GM18520 (cell line): ENCODE data around the gene GRAMD2A.
A peak's percentile ranks its signal among the peaks of the same experiment; 100 is the strongest.

Source experiments
- ATAC-seq: cut with Tn5 transposase; IDR thresholded peaks from one replicate; pipeline ENCODE4 v1.9.1; 2021; ENCODE audit not compliant: unreplicated experiment

GRAMD2A gene

DNA sequence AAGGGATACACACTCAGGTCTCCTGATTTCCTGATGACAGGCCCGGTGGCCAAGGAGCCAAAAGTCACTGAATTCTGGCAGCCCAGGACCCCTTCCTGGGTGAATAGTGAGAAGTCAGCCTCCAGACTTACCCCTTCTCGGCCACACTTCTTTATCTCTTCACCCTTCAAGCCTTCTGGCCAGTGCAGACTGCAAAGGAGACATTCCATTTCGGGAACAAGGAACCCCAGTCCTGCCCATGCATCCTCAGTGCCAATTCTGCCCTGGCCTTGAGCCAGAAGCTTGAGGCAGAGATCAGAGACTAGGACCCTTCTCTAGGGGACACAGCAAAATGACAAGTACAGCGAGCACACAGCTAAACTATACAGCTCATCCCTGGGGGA lies 28.8 kb downstream of the GRAMD2A start:
- no peak for ATAC-seq

DNA sequence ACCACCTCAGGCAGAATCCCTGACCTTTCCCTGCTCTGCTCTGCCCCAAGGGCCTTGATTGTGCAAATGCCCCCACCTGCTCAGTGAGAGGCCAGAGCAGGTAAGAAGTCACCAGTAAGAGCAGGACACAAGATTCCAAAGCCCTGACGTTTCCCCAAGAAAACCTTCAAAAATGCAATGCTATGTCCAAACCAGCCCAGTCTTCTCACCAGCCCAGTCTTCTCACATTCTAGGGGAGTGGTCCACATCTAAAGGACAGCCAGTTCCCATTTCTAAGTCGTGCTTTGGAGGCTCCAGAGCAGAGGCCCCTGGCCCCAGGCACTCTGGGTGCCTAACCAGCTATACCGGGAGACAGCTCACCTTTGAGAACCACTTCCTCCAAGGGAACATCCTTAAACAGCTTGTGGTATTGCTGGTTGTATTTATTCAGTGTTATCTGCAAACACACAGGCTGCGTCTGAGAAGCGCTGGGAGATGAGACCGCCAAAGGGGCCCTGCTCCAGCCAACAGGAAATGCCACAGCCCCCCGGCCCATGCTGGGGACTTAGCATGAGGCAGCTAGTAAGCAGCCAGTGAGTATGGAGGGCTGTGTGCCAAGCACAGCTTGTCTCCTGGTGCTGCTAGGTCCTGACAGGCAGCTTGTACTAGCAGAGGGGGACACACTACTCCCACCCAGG lies 29.3 kb downstream of the GRAMD2A start:
- no peak for ATAC-seq

DNA sequence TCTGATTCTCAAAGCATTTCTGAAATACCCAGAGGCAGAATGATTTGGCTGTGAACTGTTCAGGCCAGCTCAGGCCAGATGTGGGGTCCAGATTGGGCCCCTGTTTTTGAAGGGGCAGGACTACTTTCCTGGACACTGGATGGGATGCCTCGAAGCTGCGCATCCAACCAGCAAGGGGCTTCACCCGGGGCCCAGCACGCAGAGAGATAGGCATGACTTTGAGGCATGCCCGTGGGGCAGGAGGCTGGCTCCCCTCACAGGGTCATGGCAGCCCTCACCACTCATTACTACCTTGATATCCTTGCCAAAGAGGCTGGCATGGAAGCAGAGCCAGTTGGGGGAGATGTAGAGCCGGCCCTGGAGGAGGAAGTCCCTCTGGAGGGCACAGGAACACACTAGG lies 30.1 kb downstream of the GRAMD2A start:
- no peak for ATAC-seq

DNA sequence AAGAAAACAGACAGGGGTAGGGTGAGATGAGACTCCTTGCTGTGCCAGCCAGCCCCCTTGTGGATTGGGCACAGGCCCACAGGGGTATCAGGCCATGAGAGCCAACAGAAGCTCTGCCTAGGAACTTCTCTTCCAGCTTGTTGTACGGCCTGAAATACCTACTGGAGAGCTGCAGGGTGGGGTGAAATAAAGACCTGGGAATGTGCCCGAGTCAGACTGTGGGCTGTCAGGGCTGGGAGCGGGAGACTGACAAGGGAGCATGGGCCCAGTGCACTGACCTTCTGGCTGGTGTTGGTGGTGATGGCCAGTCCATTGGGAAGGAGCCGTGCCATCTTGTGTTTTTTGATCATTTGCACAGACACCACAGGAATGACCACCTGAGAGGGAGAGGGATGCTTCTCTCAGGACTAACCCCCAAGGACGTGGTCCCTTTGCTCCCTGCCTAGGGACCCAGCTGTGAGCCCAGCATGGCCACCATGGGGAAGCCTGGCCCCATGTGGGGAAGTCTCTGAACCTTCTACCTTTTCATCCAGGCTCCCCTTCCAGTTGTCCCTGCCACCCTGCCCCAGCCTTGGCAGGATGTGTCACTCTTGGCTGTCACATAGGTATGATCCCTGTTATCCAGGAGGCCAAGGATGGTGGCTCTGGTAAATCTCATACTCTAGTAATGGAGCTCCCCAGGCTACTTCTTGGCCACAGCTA lies 30.7 kb downstream of the GRAMD2A start:
- ATAC-seq = no peak

DNA sequence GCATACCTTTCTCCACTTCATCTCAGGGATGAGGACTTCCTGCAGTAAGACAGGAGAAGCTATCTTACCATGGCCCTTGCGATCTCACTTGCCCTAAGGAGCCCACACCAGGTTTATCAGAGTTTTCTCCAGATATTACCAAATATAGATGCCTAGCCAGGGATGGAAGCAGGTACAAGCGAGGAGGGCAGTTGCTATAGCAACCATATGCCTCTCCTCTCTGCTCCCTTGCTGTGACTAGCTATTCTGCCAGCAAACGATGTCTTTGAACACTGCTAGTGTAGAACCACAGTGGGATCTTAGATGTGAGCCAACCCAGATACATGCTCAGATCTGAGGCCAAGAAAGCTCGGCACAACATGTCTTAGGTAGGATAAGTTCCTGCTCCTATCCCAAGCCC lies 33.9 kb downstream of the GRAMD2A start:
- ATAC-seq = no peak

DNA sequence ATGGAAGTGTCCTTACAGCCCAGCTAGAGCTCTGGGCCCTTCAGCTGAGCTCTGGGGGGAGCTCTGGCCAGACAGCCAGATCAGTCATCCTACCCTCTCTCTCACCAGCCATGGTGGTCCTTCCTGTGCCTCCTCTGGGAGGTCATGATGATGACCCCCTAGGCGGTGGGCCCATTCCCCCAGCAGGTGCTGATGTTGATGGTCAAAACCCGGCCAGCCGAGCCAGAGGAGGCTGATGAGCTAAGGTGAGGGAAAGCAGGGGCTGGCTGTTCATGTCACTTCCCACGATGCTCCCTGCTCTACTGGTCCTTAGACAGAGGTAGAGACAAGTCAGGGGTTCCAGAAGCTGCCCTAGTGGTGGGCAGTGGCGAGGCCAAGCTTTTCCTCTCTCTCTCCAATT lies 35.0 kb downstream of the GRAMD2A start:
- ATAC-seq = no peak

DNA sequence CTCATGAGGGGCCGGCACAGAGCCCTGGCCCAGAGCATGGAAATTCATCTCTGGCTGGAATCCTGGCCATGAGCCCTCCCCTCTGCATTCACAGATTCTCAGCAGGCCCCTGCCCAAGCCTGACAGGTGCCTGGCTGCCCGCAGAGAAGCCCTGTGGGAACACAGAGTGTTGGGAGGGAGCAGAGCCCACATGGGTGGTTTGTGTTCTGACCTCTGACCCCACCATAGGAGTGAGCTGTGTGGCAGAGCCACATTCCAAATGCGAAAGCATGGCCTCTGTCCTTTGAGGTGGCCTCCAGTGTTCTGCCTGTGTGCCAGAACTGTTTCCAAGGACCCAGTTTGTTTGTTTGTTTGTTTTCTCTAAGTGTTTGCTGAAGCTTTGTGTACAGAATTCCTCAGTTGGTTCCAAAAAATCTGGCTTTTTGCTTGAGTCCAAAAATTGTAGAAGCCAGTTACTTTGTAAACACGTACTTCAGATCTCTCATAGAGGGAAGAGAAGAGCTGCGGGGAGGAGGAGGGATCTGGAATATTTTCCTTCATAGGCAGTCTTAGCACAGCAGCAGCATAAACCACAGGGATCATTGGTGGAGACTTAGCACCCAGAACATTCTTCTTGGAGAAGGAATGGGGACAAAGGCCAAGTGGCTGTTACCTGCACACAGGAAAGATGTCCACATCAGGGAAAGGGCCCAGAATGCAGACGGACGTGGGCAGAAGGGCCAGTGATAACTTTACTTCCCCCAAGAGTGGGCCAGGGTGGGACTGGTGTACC lies 36.0 kb downstream of the GRAMD2A start:
- no peak for ATAC-seq

DNA sequence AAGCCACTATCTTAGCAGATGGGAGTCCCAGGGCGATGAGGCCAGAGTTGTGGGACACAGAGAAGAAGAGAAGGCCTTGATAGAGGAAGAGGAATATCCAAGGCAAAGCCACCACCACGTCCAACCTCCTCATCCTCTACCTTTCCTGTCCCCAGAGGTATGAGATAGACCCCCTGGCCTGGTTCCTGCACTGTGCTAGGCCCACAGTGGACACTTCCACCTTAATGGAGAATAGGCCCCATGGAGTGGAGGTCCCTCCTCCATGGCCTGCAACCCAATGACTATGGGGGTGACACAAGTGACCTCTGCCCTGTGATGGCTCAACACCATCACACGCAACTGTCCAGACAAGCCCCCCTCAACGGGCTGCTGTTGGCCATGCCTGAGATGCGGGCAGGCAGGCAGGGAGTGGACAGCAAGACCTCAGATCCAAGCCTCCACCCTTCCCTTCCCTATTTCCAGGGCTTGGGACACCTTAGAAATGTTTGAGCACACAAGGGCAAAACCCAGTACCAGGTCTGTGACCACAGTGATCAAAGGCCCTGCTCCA lies 36.8 kb downstream of the GRAMD2A start:
- ATAC-seq = no peak

DNA sequence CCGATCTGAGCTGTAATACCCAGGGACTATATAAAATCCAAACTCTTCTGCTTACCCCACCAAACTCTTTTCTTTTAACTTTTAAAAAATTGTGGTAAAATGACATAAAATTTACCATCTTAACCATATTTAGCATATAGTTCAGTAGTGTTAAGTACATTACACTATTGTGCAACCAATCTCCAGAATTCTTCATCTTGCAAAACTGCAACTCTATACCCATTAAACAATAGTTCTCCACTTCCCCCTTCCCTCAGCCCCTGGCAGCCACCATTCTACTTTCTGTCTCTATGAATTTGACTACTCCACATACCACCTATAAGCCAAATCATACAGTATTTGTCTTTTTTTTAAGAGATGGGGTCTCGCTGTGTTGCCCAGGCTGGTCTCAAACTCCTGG lies 40.7 kb downstream of the GRAMD2A start:
- no peak for ATAC-seq

DNA sequence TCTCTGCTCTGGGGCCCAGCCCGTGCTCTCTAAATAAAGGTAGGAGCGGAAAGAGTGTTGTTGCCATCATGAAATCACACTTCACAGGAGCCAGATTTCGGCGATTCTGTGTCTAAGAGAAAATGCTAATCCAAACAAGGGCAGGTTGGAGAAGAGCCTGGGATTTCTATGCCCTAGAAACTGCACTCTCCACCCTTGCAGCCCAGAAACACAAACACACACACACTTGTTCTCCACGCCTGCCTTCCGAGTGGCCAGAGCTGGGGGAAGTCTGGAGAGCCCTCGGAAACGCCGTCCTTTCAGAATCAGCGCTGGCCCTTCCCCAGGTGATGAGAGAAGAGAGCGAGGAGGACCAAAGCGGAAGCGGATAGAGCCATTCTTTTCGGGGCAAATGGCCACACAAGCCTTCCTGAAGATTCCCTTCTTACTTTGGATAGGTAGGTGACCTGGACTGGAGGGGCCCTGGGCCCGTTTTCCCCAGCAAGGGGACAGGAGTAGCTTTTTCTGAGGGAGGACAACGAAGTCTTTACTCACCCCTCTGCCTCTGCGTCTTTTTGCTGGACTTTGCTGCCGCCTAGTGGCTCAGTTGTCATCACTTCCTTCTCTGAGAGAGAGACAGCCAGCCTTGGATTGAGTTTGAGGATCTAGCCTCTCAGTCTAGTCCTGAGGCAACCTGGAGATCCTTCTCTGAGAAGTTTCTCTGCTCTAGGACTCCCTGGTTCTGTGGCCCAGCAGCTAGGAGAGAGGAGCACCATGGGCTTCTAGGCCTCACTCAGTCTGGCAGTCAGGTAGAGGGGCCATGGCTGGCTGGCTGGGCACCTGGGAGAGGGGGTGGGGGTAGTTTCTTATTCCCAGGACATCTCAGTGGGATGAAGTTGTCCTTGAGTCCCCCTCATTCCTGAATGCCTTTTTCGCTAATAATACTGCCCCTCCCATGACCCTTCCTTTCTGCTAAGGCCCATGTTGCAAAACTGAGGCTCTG lies 41.7 kb downstream of the GRAMD2A start:
- ATAC-seq = no peak

DNA sequence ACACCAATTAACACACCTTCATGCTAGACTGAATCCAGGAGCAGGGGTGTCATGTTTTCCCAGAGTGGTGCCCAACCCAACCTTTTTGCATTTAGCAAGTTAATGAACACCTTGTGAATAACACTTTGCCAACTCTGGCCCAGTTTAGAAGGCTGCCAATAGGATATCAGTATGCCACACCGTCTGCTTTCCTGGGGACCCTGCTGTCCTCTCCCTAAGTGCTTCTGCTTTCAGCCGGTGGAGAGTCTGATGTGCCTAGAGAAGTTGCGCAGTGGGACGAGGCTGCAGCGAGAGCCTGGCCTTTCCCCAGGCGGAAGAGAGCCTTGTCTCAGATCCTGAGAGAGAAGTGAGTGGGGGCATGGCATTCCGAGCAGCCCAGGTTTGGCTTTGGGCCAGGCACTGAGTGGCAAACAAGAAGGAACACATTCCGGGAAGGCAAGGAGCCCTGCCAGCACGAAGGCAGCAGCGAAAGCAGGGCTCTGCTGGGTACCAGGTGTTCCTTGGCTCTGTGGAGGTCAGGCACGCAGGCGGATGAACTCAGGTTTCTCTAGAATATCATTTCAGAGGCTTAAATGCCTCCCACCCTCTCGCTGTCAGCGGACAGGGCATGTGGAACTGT lies 42.5 kb downstream of the GRAMD2A start:
- ATAC-seq = no peak

DNA sequence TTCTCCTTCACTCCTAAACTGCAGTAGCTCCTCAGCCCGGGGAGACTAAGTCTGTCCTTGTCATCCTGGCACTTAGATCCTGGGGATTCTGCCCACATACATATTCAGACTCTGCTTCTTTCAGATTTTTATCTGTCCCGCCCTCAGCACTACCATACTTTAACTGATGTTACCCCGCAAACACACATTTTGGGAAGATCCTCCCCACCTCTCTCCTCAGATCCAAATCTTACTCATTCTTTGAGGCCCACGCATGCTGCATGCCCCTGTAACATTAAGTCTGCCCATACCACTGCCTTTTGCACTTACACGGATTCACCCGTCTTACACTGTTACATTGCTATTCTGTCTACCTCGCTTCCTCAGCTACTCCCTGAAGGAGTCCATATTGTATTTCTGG lies 43.3 kb downstream of the GRAMD2A start:
- ATAC-seq = no peak

DNA sequence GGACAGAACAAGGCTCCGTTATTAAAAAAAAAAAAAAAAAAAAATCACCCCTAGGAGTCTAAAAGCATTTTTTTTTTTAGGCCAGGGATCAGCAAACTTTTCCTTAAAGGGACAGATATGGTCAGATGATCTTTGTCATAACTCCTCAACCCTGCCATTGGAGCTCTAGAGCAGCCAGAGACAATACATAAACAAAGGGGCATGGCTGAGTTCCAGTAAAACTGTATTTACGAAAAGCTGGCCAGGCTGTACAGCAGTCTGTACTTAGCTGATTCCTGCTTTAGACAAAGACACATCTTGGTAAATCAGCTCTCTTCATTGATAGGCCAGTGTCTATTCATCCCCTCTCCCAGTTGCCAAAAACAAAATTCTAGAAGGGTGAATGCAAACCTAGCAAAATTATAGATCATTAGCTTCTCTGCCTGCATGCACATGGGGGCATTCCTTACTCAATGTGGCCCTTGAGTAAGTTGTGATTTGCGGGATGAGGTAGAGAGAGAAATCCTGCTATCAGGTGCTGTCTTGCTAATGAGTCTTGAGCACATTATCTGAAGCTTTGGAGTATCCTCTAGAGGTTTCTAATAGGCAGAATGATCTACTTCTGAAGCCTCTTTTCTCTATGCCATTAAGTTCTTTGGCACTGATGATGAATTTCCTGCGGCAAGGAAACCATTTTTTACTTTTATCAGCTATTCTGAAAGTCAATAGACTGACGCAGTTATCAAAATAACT lies 44.2 kb downstream of the GRAMD2A start:
- ATAC-seq = no peak

DNA sequence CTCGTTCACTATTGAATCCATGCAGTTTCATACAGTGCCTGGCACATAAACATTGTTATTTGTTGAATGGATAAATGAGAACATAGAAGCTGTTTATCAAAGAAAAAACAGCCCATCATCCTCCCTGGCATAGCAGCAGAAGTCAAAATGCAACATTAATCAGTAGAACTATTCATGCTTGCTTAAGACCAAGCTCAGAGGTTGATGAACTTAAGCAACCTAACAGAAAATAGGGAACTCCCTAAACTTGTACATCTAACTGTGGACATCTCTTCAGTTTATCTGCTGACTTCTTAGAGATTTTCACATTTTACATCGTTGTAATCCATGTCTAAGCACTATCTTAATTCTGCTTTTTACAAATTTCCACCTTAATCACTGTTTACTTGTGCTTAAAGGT lies 50.2 kb downstream of the GRAMD2A start:
- ATAC-seq = no peak

DNA sequence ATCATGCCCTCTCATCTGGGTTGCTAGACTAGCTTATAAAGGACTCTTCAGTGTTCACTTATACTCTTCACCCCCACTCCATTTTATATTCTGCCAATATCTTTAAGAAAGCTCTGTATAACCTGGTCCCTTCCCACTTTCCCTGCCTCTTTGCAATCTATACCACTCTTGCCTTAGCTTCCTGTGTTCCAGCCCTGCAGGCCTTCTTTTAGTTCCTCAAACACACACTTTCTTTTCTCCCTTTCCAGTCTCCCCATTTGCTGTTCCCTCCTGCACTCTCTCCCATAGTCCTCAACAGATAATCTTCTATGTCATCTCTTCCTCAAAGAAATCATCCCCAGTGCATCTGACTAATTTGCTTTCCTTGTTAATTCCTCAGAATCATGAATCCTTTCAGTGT lies 50.7 kb downstream of the GRAMD2A start:
- ATAC-seq = no peak

DNA sequence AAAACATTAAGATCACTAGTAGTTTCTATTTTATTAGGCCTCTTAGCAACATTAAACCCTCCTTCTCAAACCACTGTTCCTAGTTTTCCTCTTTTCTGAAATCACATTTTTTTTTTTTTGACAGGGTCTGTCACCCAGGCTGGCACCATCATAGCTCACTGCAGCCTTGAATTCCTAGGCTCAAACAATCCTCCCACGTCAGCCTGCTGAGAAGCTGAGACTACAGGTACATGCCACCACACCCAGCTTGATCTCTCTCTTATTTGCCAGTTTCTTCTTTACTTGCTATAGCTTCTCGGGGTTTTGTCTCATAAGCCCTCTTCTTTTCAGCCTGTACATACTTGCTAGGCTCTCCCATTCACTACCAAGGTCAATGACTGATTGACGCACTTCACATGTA lies 51.4 kb downstream of the GRAMD2A start:
- no peak for ATAC-seq

DNA sequence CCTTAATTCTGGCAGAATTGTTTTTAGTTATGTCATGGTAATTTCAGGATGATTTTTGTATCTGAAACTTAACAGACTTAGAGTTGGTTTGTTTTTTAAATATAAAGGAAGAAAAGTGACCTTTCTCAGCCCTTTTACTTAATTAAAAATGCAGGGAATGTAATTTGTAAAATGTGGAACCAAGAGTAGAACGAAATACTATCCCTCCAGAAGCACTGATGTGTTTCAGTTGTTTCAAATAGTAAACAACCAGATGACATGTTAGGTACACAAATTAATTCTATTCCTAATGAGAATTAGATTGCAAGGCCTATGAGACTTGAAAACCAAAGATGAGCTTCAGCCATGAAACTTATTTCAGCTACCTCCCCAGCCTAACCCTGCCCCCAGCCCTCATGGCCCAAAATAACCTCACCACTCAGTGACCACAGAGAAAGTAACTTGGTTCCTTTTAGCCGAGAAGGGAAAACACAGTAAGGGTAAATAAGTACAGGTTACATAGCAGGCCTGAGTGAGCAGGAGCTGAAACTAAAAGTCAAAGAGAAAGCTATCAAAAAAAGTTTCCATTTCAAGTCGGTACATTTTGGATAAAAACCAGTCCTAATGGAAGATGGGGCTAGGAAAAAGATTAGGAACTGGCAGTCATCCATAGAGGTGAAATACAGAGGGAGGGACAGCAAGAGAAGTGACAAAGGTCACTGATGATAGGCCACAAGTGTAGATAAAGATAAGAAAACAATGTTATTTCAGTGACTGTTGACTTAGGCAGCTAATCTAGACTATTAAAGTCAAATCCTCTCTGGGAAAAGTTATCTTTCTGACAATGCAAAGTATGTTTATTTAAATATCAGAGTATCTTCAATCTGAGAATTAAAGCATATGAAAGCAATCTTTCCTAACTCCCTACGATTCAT lies 56.2 kb downstream of the GRAMD2A start:
- ATAC-seq = peak; percentile 90

DNA sequence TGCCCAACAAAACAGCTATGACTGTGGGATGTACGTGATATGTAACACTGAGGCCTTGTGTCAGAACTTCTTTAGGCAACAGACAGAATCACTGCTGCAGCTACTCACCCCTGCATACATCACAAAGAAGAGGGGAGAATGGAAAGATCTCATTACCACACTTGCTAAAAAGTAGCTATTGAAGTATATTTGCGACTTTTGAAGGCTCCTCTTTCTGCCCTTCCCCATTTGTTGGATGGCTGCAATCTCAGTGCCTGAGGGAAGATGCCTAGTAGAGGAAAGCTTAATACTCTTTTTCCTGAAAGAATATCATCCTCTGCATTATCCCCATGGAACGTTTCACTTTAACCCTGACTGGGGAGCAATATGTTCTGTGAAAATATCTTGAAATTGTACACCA lies 57.5 kb downstream of the GRAMD2A start:
- ATAC-seq = no peak

DNA sequence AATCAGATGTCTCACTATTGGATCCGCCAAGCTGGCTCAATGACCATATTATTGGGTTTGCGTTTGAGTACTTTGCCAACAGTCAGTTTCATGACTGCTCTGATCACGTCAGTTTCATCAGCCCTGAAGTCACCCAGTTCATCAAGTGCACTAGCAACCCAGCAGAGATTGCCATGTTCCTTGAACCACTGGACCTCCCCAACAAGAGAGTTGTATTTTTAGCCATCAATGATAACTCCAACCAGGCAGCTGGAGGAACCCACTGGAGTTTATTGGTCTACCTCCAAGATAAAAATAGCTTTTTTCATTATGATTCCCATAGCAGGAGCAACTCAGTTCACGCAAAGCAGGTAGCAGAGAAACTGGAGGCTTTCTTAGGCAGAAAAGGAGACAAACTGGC lies 57.9 kb downstream of the GRAMD2A start:
- no peak for ATAC-seq
